Measurements from ENCODE around the gene LCMT1. TPM values are rescaled to one million over a fixed set of nuclear protein-coding genes. Genes with fewer than 3 reads are reported as not detected.

LCMT1 gene
- total and polyA plus RNA-seq, 2 of the 13 experiments (the other 11 are each of a cell fraction or from before 2014, with no cell fraction given): 41.2 to 48.7 TPM

DNA sequence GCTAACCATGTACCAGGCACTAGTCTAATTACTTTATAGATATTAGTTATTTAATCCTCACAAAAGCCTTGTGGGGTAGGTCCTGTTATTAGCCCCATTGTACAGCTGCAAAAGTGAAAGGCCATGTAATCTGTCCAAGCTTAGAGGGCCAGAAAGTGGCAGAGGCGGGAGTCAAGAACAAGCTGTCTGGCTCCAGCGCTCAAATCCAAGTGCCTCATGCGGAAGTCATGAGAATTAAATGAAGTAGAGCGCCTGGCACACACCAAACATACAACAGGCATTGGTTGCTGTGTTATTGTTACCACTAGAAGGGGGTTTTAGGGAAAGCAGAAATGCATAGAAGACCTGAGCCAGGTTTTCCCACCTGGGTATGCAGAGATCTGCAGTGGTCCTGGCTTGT lies 106.4 kb downstream of the LCMT1 start:
- no peaks in the 10 kb centered on the region for H3K36me3 ChIP-seq (replicated peaks in 1 of 2; ENCODE audit: control insufficient read depth in 1 of 2, insufficient read depth in 2 of 2, low read length in 2 of 2)
- no peak for ATAC-seq
- no peak for DNase-seq (ENCODE audit: low spot score)
- no peaks in the 10 kb centered on the region for H3K9me3 ChIP-seq (ENCODE audit: low read length)
- peaks cover 42% of the 10 kb centered on the region for H3K4me1 ChIP-seq (ENCODE audit: insufficient read depth, low read length)
- H4K20me1 ChIP-seq (ENCODE audit: insufficient read depth, low read length): no peaks in the 10 kb centered on the region
- H3K27me3 ChIP-seq (ENCODE audit: control insufficient read depth in 1 of 2, insufficient read depth in 2 of 2, low read length in 2 of 2): no peaks in the 10 kb centered on the region; a peak in 1 of 5 replicates
- no peak for FAIRE-seq
- CTCF ChIA-PET (ENCODE audit: low intra/inter-chr PET ratio, low total read pairs): no interaction called here
- H3K27ac ChIP-seq (ENCODE audit: extremely low read length, insufficient read depth, low read length): no peak overlapping the region
- POLR2A ChIA-PET: no interaction called here
- WGBS (ENCODE audit: low lambda C conversion rate): 95% methylated on average over 4 of the region's 4 CpGs
- no TSS peak for BruUV-seq (replicated peaks)
- no peak overlapping the region for H3K4me2 ChIP-seq (ENCODE audit: low read depth, low read length)
- no peaks in the 10 kb centered on the region for H3K79me2 ChIP-seq (ENCODE audit: insufficient read depth, low read length)
- intact Hi-C loops (cut with micrococcal nuclease; ENCODE audit: unreplicated experiment): no loop called here
- no peak overlapping the region for H2AFZ ChIP-seq (ENCODE audit: low read length)
- H3K9ac ChIP-seq (ENCODE audit: insufficient read depth, low read depth, low read length): no peak overlapping the region
- H3K4me3 ChIP-seq (replicated peaks in 1 of 3; ENCODE audit: insufficient read depth in 1 of 3, low read depth in 2 of 3, low read length in 3 of 3): no peak overlapping the region
- in situ Hi-C loops (cut with HindIII; ENCODE audit: extremely low pct_ligation_motif_present, low pct_unique_long_range_greater_than_20kb): no loop called here
- TF ChIP-seq, protein P1, sequence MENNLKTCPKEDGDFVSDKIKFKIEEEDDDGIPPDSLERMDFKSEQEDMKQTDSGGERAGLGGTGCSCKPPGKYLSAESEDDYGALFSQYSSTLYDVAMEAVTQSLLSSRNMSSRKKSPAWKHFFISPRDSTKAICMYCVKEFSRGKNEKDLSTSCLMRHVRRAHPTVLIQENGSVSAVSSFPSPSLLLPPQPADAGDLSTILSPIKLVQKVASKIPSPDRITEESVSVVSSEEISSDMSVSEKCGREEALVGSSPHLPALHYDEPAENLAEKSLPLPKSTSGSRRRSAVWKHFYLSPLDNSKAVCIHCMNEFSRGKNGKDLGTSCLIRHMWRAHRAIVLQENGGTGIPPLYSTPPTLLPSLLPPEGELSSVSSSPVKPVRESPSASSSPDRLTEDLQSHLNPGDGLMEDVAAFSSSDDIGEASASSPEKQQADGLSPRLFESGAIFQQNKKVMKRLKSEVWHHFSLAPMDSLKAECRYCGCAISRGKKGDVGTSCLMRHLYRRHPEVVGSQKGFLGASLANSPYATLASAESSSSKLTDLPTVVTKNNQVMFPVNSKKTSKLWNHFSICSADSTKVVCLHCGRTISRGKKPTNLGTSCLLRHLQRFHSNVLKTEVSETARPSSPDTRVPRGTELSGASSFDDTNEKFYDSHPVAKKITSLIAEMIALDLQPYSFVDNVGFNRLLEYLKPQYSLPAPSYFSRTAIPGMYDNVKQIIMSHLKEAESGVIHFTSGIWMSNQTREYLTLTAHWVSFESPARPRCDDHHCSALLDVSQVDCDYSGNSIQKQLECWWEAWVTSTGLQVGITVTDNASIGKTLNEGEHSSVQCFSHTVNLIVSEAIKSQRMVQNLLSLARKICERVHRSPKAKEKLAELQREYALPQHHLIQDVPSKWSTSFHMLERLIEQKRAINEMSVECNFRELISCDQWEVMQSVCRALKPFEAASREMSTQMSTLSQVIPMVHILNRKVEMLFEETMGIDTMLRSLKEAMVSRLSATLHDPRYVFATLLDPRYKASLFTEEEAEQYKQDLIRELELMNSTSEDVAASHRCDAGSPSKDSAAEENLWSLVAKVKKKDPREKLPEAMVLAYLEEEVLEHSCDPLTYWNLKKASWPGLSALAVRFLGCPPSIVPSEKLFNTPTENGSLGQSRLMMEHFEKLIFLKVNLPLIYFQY (CRISPR knock-in tag; IDR thresholded peaks at IDR 0.05; ENCODE audit: borderline replicate concordance): no peak
- TF ChIP-seq, protein P2, sequence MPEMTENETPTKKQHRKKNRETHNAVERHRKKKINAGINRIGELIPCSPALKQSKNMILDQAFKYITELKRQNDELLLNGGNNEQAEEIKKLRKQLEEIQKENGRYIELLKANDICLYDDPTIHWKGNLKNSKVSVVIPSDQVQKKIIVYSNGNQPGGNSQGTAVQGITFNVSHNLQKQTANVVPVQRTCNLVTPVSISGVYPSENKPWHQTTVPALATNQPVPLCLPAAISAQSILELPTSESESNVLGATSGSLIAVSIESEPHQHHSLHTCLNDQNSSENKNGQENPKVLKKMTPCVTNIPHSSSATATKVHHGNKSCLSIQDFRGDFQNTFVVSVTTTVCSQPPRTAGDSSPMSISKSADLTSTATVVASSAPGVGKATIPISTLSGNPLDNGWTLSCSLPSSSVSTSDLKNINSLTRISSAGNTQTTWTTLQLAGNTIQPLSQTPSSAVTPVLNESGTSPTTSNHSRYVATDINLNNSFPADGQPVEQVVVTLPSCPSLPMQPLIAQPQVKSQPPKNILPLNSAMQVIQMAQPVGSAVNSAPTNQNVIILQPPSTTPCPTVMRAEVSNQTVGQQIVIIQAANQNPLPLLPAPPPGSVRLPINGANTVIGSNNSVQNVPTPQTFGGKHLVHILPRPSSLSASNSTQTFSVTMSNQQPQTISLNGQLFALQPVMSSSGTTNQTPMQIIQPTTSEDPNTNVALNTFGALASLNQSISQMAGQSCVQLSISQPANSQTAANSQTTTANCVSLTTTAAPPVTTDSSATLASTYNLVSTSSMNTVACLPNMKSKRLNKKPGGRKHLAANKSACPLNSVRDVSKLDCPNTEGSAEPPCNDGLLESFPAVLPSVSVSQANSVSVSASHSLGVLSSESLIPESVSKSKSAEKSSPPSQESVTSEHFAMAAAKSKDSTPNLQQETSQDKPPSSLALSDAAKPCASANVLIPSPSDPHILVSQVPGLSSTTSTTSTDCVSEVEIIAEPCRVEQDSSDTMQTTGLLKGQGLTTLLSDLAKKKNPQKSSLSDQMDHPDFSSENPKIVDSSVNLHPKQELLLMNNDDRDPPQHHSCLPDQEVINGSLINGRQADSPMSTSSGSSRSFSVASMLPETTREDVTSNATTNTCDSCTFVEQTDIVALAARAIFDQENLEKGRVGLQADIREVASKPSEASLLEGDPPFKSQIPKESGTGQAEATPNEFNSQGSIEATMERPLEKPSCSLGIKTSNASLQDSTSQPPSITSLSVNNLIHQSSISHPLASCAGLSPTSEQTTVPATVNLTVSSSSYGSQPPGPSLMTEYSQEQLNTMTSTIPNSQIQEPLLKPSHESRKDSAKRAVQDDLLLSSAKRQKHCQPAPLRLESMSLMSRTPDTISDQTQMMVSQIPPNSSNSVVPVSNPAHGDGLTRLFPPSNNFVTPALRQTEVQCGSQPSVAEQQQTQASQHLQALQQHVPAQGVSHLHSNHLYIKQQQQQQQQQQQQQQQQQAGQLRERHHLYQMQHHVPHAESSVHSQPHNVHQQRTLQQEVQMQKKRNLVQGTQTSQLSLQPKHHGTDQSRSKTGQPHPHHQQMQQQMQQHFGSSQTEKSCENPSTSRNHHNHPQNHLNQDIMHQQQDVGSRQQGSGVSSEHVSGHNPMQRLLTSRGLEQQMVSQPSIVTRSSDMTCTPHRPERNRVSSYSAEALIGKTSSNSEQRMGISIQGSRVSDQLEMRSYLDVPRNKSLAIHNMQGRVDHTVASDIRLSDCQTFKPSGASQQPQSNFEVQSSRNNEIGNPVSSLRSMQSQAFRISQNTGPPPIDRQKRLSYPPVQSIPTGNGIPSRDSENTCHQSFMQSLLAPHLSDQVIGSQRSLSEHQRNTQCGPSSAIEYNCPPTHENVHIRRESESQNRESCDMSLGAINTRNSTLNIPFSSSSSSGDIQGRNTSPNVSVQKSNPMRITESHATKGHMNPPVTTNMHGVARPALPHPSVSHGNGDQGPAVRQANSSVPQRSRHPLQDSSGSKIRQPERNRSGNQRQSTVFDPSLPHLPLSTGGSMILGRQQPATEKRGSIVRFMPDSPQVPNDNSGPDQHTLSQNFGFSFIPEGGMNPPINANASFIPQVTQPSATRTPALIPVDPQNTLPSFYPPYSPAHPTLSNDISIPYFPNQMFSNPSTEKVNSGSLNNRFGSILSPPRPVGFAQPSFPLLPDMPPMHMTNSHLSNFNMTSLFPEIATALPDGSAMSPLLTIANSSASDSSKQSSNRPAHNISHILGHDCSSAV (CRISPR knock-in tag; IDR thresholded peaks at IDR 0.05; ENCODE audit: borderline replicate concordance): no peak
- no peak for TF ChIP-seq SATB2 (CRISPR knock-in tag; IDR thresholded peaks at IDR 0.05)
- no peak for TF ChIP-seq ZKSCAN1 (IDR thresholded peaks at IDR 0.05; ENCODE audit: low read length)
- no peak for TF ChIP-seq SMC3 (IDR thresholded peaks at IDR 0.05; ENCODE audit: low read length)
- TF ChIP-seq, protein P3, sequence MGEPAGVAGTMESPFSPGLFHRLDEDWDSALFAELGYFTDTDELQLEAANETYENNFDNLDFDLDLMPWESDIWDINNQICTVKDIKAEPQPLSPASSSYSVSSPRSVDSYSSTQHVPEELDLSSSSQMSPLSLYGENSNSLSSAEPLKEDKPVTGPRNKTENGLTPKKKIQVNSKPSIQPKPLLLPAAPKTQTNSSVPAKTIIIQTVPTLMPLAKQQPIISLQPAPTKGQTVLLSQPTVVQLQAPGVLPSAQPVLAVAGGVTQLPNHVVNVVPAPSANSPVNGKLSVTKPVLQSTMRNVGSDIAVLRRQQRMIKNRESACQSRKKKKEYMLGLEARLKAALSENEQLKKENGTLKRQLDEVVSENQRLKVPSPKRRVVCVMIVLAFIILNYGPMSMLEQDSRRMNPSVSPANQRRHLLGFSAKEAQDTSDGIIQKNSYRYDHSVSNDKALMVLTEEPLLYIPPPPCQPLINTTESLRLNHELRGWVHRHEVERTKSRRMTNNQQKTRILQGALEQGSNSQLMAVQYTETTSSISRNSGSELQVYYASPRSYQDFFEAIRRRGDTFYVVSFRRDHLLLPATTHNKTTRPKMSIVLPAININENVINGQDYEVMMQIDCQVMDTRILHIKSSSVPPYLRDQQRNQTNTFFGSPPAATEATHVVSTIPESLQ (CRISPR knock-in tag; conservative IDR thresholded peaks at IDR 0.05): no peak
- TF ChIP-seq ZNF562 (CRISPR knock-in tag; IDR thresholded peaks at IDR 0.05; ENCODE audit: borderline replicate concordance): no peak
- TF ChIP-seq, protein P4, sequence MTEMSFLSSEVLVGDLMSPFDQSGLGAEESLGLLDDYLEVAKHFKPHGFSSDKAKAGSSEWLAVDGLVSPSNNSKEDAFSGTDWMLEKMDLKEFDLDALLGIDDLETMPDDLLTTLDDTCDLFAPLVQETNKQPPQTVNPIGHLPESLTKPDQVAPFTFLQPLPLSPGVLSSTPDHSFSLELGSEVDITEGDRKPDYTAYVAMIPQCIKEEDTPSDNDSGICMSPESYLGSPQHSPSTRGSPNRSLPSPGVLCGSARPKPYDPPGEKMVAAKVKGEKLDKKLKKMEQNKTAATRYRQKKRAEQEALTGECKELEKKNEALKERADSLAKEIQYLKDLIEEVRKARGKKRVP (CRISPR knock-in tag; IDR thresholded peaks at IDR 0.05): no peak
- TF ChIP-seq CREM (IDR thresholded peaks at IDR 0.05): no peak
- no peak for TF ChIP-seq CREM (CRISPR knock-in tag; IDR thresholded peaks at IDR 0.05)
